Neural progenitor cell (in vitro differentiated cells): Measurements from ENCODE around the gene LACTBL1. TPM values are rescaled to one million over a fixed set of nuclear protein-coding genes. Genes with fewer than 3 reads are reported as not detected.

Experiments
- DNase-seq: peaks from one replicate; pipeline ENCODE4 v3.0.0-alpha.2; 2016; ENCODE audit warnings: low spot score
- H2AFZ ChIP-seq: fragments of 200-600 bp; sonication (generic); replicated peaks from 2 replicates; pipeline ENCODE4 v1.6.1; 2016; ENCODE audit warnings: antibody characterized with exemption
- H3F3A ChIP-seq: fragments of 200-600 bp; sonication (generic); 2 replicates; pipeline ENCODE4 v1.6.1; 2016; ENCODE audit warnings: antibody characterized with exemption, low read depth
- H3K27ac ChIP-seq: fragments of 200-600 bp; sonication (generic); 2 replicates; pipeline ENCODE4 v1.5.1; 2016; ENCODE audit warnings: mild to moderate bottlenecking
- H3K27me3 ChIP-seq: fragments of 200-600 bp; sonication (generic); 2 replicates; pipeline ENCODE4 v1.6.1; 2016; ENCODE audit warnings: mild to moderate bottlenecking, moderate library complexity
- H3K36me3 ChIP-seq: fragments of 200-600 bp; sonication (generic); 2 replicates; pipeline ENCODE4 v1.5.1; 2016
- H3K4me1 ChIP-seq: fragments of 200-600 bp; sonication (generic); 2 replicates; pipeline ENCODE4 v1.6.1; 2016; ENCODE audit warnings: mixed run types
- H3K4me2 ChIP-seq: fragments of 200-600 bp; sonication (generic); 2 replicates; pipeline ENCODE4 v1.6.1; 2016
- H3K4me3 ChIP-seq: fragments of 200-600 bp; sonication (generic); 2 replicates; pipeline ENCODE4 v1.5.1; 2016
- H3K79me2 ChIP-seq: fragments of 200-600 bp; sonication (generic); 2 replicates; pipeline ENCODE4 v1.6.1; 2016; ENCODE audit warnings: low read depth
- H3K9ac ChIP-seq: fragments of 200-600 bp; sonication (generic); 2 replicates; pipeline ENCODE4 v1.6.1; 2016
- H3K9me3 ChIP-seq: fragments of 200-600 bp; sonication (generic); 2 replicates; pipeline ENCODE4 v1.5.1; 2016; ENCODE audit warnings: low read depth
- H4K20me1 ChIP-seq: fragments of 200-600 bp; sonication (generic); 2 replicates; pipeline ENCODE4 v1.6.1; 2016; ENCODE audit warnings: low read depth
- H3K27ac Mint-ChIP-seq: 3 replicates; pipeline ENCODE4 v1.8.0; 2021; ENCODE audit warnings: mixed read lengths
- H3K27me3 Mint-ChIP-seq: 2 replicates; pipeline ENCODE4 v1.8.0; 2022; ENCODE audit warnings: low read depth, mild to moderate bottlenecking, inconsistent platforms, moderate library complexity, mixed read lengths; ENCODE audit not compliant: insufficient read depth
- H3K36me3 Mint-ChIP-seq: 3 replicates; pipeline ENCODE4 v1.8.0; 2021; ENCODE audit warnings: mixed read lengths
- H3K4me1 Mint-ChIP-seq: 3 replicates; pipeline ENCODE4 v1.8.0; 2021; ENCODE audit warnings: mixed read lengths
- H3K4me3 Mint-ChIP-seq: 3 replicates; pipeline ENCODE4 v1.8.0; 2021; ENCODE audit warnings: mild to moderate bottlenecking, moderate library complexity, mixed read lengths
- H3K9me3 Mint-ChIP-seq: 3 replicates; pipeline ENCODE4 v1.8.0; 2020; ENCODE audit warnings: mixed read lengths
- EZH2 ChIP-seq: fragments of 200-600 bp; sonication (generic); IDR thresholded peaks from 2 replicates; pipeline ENCODE4 v1.6.1; 2017; ENCODE audit warnings: antibody characterized with exemption, mild to moderate bottlenecking, moderate library complexity
- EZH2phosphoT487 ChIP-seq: fragments of 200-600 bp; sonication (generic); IDR thresholded peaks from 2 replicates; pipeline ENCODE4 v1.6.1; 2017; ENCODE audit warnings: antibody characterized with exemption
- total RNA-seq: library from RNA; depleted of rRNA; stranded (reverse); fragments of >200 nt; gene quantifications from 2 replicates; pipeline ENCODE4 v1.2.3, GENCODE V29; 2015; ENCODE audit warnings: low replicate concordance
- TF ChIP-seq, protein P1 (sequence below): fragments of 200-600 bp; sonication (generic); IDR thresholded peaks from 2 replicates; pipeline ENCODE4 v1.5.1; 2017; ENCODE audit warnings: antibody characterized with exemption, mild to moderate bottlenecking

Gene LACTBL1
- total RNA-seq, 1 donor from 2014 or later: not detected

DNA sequence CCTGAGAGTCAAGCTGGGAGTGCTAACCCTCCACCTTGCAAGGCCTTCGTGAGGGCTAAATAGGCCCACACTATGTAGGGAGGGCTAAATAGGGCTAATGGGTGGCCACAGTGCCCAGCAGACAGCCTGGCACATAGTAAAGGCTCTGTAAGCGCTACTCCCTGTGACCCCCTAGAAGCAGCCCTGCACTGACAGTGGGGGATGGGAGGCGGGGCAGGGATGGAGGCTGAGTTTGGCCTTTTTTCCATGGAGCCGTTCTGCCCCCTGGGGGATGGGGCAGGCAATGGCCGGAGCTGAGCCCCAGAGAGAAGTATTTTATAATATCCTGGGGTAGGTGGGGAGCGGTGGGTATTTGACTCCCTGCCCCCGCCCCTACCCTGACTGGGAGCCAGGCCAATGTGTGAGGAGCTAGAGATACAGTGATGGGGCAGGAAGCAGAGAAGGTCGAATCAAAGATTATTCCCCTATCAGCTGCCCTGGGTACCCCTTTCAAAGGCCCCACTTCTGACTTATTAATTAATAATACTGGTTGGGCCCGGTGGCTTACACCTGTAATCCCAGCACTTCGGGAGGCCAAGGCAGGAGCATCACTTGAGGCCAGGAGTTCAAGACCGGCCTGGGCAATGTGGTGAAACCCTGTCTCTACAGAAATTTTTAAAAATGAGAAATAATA, 42.3 kb downstream of the LACTBL1 start:
- H4K20me1 ChIP-seq: no peaks in the 10 kb centered on the region
- H3K27ac Mint-ChIP-seq: no peak overlapping the region
- no peak overlapping the region for H2AFZ ChIP-seq
- H3K9ac ChIP-seq: no peak overlapping the region
- H3F3A ChIP-seq: no peaks in the 10 kb centered on the region
- H3K4me1 ChIP-seq: no peaks in the 10 kb centered on the region
- no peak overlapping the region for H3K4me2 ChIP-seq
- no peaks in the 10 kb centered on the region for H3K79me2 ChIP-seq
- H3K9me3 ChIP-seq: no peaks in the 10 kb centered on the region
- H3K4me1 Mint-ChIP-seq: peaks cover 7% of the 10 kb centered on the region
- H3K27ac ChIP-seq: no peak overlapping the region
- DNase-seq: peak; percentile 91
- no peak overlapping the region for H3K4me3 Mint-ChIP-seq
- no peak overlapping the region for H3K4me3 ChIP-seq
- TF ChIP-seq, protein P1, sequence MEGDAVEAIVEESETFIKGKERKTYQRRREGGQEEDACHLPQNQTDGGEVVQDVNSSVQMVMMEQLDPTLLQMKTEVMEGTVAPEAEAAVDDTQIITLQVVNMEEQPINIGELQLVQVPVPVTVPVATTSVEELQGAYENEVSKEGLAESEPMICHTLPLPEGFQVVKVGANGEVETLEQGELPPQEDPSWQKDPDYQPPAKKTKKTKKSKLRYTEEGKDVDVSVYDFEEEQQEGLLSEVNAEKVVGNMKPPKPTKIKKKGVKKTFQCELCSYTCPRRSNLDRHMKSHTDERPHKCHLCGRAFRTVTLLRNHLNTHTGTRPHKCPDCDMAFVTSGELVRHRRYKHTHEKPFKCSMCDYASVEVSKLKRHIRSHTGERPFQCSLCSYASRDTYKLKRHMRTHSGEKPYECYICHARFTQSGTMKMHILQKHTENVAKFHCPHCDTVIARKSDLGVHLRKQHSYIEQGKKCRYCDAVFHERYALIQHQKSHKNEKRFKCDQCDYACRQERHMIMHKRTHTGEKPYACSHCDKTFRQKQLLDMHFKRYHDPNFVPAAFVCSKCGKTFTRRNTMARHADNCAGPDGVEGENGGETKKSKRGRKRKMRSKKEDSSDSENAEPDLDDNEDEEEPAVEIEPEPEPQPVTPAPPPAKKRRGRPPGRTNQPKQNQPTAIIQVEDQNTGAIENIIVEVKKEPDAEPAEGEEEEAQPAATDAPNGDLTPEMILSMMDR: peak; percentile 88
- TF ChIP-seq EZH2: no peak
- H3K27me3 Mint-ChIP-seq: peaks cover 10% of the 10 kb centered on the region
- H3K27me3 ChIP-seq: no peaks in the 10 kb centered on the region
- no peaks in the 10 kb centered on the region for H3K36me3 Mint-ChIP-seq
- H3K36me3 ChIP-seq: no peaks in the 10 kb centered on the region
- H3K9me3 Mint-ChIP-seq: no peaks in the 10 kb centered on the region

DNA sequence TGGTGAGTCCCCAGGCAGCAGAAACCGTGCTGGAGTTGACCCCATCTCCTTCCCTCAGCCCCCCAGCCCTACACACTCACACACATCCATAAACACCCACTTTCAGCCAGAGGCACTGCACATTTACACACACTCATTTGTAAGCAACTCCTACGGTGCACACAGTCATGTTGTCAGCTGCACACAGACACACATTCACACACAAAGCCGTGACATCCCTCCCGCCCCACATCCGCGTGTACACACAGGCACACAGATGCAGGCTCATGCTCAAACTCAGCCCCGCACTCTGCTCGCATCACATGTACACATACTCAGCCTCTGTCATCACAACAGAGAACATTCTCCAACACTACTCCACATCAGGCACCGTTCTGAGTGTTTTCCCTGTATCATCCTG, 47.6 kb downstream of the LACTBL1 start:
- Histone ChIP-seq H3K9ac (no peak overlapping the region), H3K27ac (no peak overlapping the region), H3K36me3 (no peaks in the 10 kb centered on the region), H3K4me3 (no peak overlapping the region), H4K20me1 (no peaks in the 10 kb centered on the region), H3K27me3 (no peaks in the 10 kb centered on the region), H3K79me2 (no peaks in the 10 kb centered on the region), H3K4me1 (peaks cover 4% of the 10 kb centered on the region), H3F3A (no peaks in the 10 kb centered on the region), H3K9me3 (no peaks in the 10 kb centered on the region), H2AFZ (no peak overlapping the region), H3K4me2 (no peak overlapping the region)
- no peak for DNase-seq
- H3K4me1 Mint-ChIP-seq: peaks cover 19% of the 10 kb centered on the region
- H3K27ac Mint-ChIP-seq: peak overlapping the region; percentile 19
- TF ChIP-seq EZH2phosphoT487 (no peak), EZH2 (no peak)
- TF ChIP-seq, protein P1: no peak
- no peaks in the 10 kb centered on the region for H3K36me3 Mint-ChIP-seq
- peaks cover 26% of the 10 kb centered on the region for H3K27me3 Mint-ChIP-seq
- H3K9me3 Mint-ChIP-seq: peaks cover 3% of the 10 kb centered on the region
- no peak overlapping the region for H3K4me3 Mint-ChIP-seq

DNA sequence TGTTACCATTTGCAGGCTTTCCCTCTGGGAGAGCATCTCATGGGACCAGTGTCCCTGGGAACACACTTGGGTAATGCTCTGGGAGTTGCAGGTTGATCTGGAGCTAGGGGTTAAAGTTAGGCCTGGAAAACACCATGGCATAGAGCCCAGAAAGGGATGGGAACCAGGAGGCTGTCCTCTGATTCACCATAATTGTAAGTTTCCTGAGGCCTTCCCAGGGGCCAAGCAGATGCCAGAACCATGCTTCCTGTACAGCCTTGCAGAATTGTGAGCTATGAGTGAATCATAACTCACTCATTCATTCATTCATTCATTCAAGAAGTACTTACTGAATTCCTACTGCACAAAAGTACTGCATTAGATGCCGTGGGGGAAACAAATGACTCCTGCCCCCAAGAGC, 50.0 kb downstream of the LACTBL1 start:
- Mint-ChIP-seq H3K9me3 (peaks cover 3% of the 10 kb centered on the region), H3K36me3 (no peaks in the 10 kb centered on the region), H3K4me1 (peaks cover 28% of the 10 kb centered on the region), H3K27ac (no peak overlapping the region), H3K4me3 (no peak overlapping the region), H3K27me3 (peaks cover 23% of the 10 kb centered on the region)
- no peak overlapping the region for H3K4me2 ChIP-seq
- no peaks in the 10 kb centered on the region for H3K9me3 ChIP-seq
- peaks cover 14% of the 10 kb centered on the region for H3K4me1 ChIP-seq
- H3K27me3 ChIP-seq: no peaks in the 10 kb centered on the region
- no peak overlapping the region for H3K27ac ChIP-seq
- DNase-seq: no peak
- TF ChIP-seq EZH2phosphoT487 (no peak), EZH2 (no peak)
- TF ChIP-seq, protein P1: no peak
- H4K20me1 ChIP-seq: no peaks in the 10 kb centered on the region
- H3K9ac ChIP-seq: no peak overlapping the region
- no peaks in the 10 kb centered on the region for H3K36me3 ChIP-seq
- no peak overlapping the region for H2AFZ ChIP-seq
- H3K4me3 ChIP-seq: no peak overlapping the region
- no peaks in the 10 kb centered on the region for H3K79me2 ChIP-seq
- no peaks in the 10 kb centered on the region for H3F3A ChIP-seq
